CD14-positive monocyte (primary cell): ENCODE results near the gene FBN2. TPM values are rescaled to one million over a fixed set of nuclear protein-coding genes. Genes with fewer than 3 reads are reported as not detected.

Experiments
- DNase-seq, 3 donors: peaks; one replicate each; pipeline ENCODE4 v3.0.0-alpha.2; 2011 to 2022
- H2AFZ ChIP-seq: 2 replicates; pipeline ENCODE4 v1.6.0; 2012; ENCODE audit warnings: mild to moderate bottlenecking, low read depth, low read length, inconsistent platforms; ENCODE audit not compliant: insufficient read depth, poor library complexity, severe bottlenecking
- H3K27ac ChIP-seq, 2 donors: 1 replicate in 1 of 2; 2 replicates in 1 of 2; pipeline ENCODE4 v1.5.1; 2012 to 2013; ENCODE audit warnings: low read length in 2 of 2, control low read depth in 1 of 2, inconsistent platforms in 1 of 2, low read depth in 1 of 2, mild to moderate bottlenecking in 1 of 2
- H3K27me3 ChIP-seq, 2 donors: one replicate each; pipeline versions ENCODE4 v1.6.0 to v1.6.1; 2011 to 2013; ENCODE audit warnings: low read length in 2 of 2; ENCODE audit not compliant: control insufficient read depth in 2 of 2, insufficient read depth in 2 of 2
- H3K36me3 ChIP-seq, 2 donors: replicated peaks in 1 of 2; 1 replicate in 1 of 2; 2 replicates in 1 of 2; pipeline versions ENCODE4 v1.5.1 to v1.6.1; 2012 to 2013; ENCODE audit warnings: low read length in 2 of 2, control low read depth in 1 of 2, inconsistent platforms in 1 of 2, mild to moderate bottlenecking in 1 of 2; ENCODE audit not compliant: insufficient read depth in 2 of 2, control insufficient read depth in 1 of 2
- H3K4me1 ChIP-seq, 2 donors: 1 replicate in 1 of 2; 2 replicates in 1 of 2; pipeline versions ENCODE4 v1.5.1 to v1.6.1; 2012 to 2013; ENCODE audit warnings: low read length in 2 of 2, control low read depth in 1 of 2, inconsistent platforms in 1 of 2, mild to moderate bottlenecking in 1 of 2, moderate library complexity in 1 of 2; ENCODE audit not compliant: insufficient read depth in 2 of 2, control insufficient read depth in 1 of 2
- H3K4me2 ChIP-seq: replicated peaks from 2 replicates; pipeline ENCODE3; 2012; ENCODE audit warnings: low read length, moderate library complexity, mild to moderate bottlenecking; ENCODE audit not compliant: poor library complexity, severe bottlenecking; ENCODE audit errors: extremely low read depth
- H3K4me3 ChIP-seq, 3 experiments: fragments of 200-600 bp in 1 of 3; sonication (generic) in 1 of 3; replicated peaks in 1 of 3; 1 replicate in 2 of 3; 2 replicates in 1 of 3; pipeline ENCODE4 v1.5.1; 2011 to 2013; ENCODE audit warnings: low read length in 3 of 3, mild to moderate bottlenecking in 3 of 3, control low read depth in 2 of 3, low read depth in 2 of 3, inconsistent platforms in 1 of 3, moderate library complexity in 1 of 3
- H3K79me2 ChIP-seq: 2 replicates; pipeline ENCODE4 v1.6.0; 2012; ENCODE audit warnings: mild to moderate bottlenecking, control low read depth, inconsistent platforms, low read length, moderate library complexity; ENCODE audit not compliant: insufficient read depth
- H3K9ac ChIP-seq: 2 replicates; pipeline ENCODE4 v1.6.0; 2017; ENCODE audit warnings: low read length, mild to moderate bottlenecking; ENCODE audit not compliant: insufficient read depth, poor library complexity, severe bottlenecking
- H3K9me3 ChIP-seq, 2 donors: replicated peaks in 1 of 2; 1 replicate in 1 of 2; 2 replicates in 1 of 2; pipeline versions ENCODE4 v1.5.1 to v1.6.1; 2012 to 2013; ENCODE audit warnings: low read length in 2 of 2, control low read depth in 1 of 2; ENCODE audit not compliant: control insufficient read depth in 1 of 2, insufficient read depth in 1 of 2
- H4K20me1 ChIP-seq: 2 replicates; pipeline ENCODE4 v1.6.0; 2012; ENCODE audit warnings: mild to moderate bottlenecking, low read length, control low read depth, moderate library complexity; ENCODE audit not compliant: insufficient read depth
- H3K27ac Mint-ChIP-seq, 7 donors: one replicate each; pipeline ENCODE4 v1.8.0; 2020; ENCODE audit warnings: mild to moderate bottlenecking in 7 of 7, mixed read lengths in 7 of 7, moderate library complexity in 6 of 7, inconsistent platforms in 2 of 7
- H3K27me3 Mint-ChIP-seq, 3 donors: one replicate each; pipeline ENCODE4 v1.8.0; 2021 to 2022; ENCODE audit warnings: low read depth in 3 of 3, mild to moderate bottlenecking in 3 of 3, mixed read lengths in 3 of 3, moderate library complexity in 3 of 3, inconsistent platforms in 1 of 3
- H3K36me3 Mint-ChIP-seq, 2 donors: one replicate each; pipeline ENCODE4 v1.8.0; 2020; ENCODE audit warnings: mixed read lengths in 2 of 2, inconsistent platforms in 1 of 2, mild to moderate bottlenecking in 1 of 2
- H3K4me1 Mint-ChIP-seq: one replicate; pipeline ENCODE4 v1.8.0; 2020; ENCODE audit warnings: mild to moderate bottlenecking, mixed read lengths
- H3K4me3 Mint-ChIP-seq, 2 donors: one replicate each; pipeline ENCODE4 v1.8.0; 2020; ENCODE audit warnings: mild to moderate bottlenecking in 2 of 2, mixed read lengths in 2 of 2, moderate library complexity in 1 of 2
- H3K9me3 Mint-ChIP-seq, 7 donors: one replicate each; pipeline ENCODE4 v1.8.0; 2020 to 2022; ENCODE audit warnings: mixed read lengths in 7 of 7, mild to moderate bottlenecking in 6 of 7, moderate library complexity in 6 of 7, inconsistent platforms in 2 of 7
- CTCF ChIP-seq: fragments of 200-600 bp; IDR thresholded peaks from one replicate; pipeline ENCODE4 v1.8.0; 2022; ENCODE audit warnings: antibody characterized with exemption, mild to moderate bottlenecking
- WGBS: methylation state at CpG from one replicate; pipeline ENCODE4 v1.1.5; 2013; ENCODE audit warnings: missing lambda C conversion rate; ENCODE audit not compliant: insufficient coverage; 5-methylcytosine and 5-hydroxymethylcytosine counted together
- intact Hi-C, 2 donors: fragments of 100-400 bp; cut with micrococcal nuclease; formaldehyde crosslinking; loops; one replicate each; pipeline versions ENCODE4 v1.15.0 to v1.15.1; 2023
- polyA plus RNA-seq, 3 donors: library from polyadenylated mRNA; depleted of rRNA in 1 of 3; unstranded in 2 of 3; stranded (reverse) in 1 of 3; fragments of 300-500 nt in 2 of 3; fragments of >200 nt in 1 of 3; fragmentation: Illumina TruSeq in 2 of 3; gene quantifications; 1 replicate in 2 of 3; 2 replicates in 1 of 3; pipeline ENCODE4 v1.2.3, GENCODE V29; 2012 to 2021

FBN2 gene
- polyA plus RNA-seq, 3 donors: 0.85 to 19.3 (median 4.2) TPM

- H3K27me3 Mint-ChIP-seq: peaks cover 0 to 3% (median 2%) of the 10 kb centered on the region in 3 donors
- no peaks in the 10 kb centered on the region for H3K4me1 Mint-ChIP-seq
- no peaks in the 10 kb centered on the region for H3K27me3 ChIP-seq
- H3K4me3 Mint-ChIP-seq: no peak overlapping the region
- no peak overlapping the region for H3K27ac Mint-ChIP-seq
- no peak overlapping the region for H3K27ac ChIP-seq
- H3K4me3 ChIP-seq: no peak overlapping the region
- H3K36me3 Mint-ChIP-seq: no peaks in the 10 kb centered on the region
- no peak overlapping the region for H3K9ac ChIP-seq
- no CpG with 5 or more reads among the region's 2 CpGs for WGBS
- H3K9me3 ChIP-seq: peaks cover 0 to 3% of the 10 kb centered on the region in 2 donors
- H3K9me3 Mint-ChIP-seq: peaks cover 4 to 14% (median 6%) of the 10 kb centered on the region in 7 donors
- H3K4me2 ChIP-seq: no peak overlapping the region
- no peak for DNase-seq
- no peaks in the 10 kb centered on the region for H3K36me3 ChIP-seq
- no peaks in the 10 kb centered on the region for H3K79me2 ChIP-seq
- no peak for TF ChIP-seq CTCF
- intact Hi-C loops: no loop called here
- no peak overlapping the region for H2AFZ ChIP-seq
- H4K20me1 ChIP-seq: no peaks in the 10 kb centered on the region
- no peaks in the 10 kb centered on the region for H3K4me1 ChIP-seq
Measured at GRCh38 chr5:128237000-128237399, 301.0 kb downstream of the FBN2 start.

GRCh38 chr5:128236334-128236733 is 301.7 kb downstream of the FBN2 start:
- H3K27me3 Mint-ChIP-seq: peaks cover 0 to 2% (median 2%) of the 10 kb centered on the region in 3 donors
- TF ChIP-seq CTCF: no peak
- no CpG with 5 or more reads among the region's 7 CpGs for WGBS
- peaks cover 0 to 3% of the 10 kb centered on the region in 2 donors for H3K9me3 ChIP-seq
- no peaks in the 10 kb centered on the region for H3K36me3 Mint-ChIP-seq
- no peak overlapping the region for H3K27ac Mint-ChIP-seq
- H3K27ac ChIP-seq: no peak overlapping the region
- H3K4me3 Mint-ChIP-seq: no peak overlapping the region
- H3K27me3 ChIP-seq: no peaks in the 10 kb centered on the region
- no peaks in the 10 kb centered on the region for H3K36me3 ChIP-seq
- H3K9ac ChIP-seq: no peak overlapping the region
- H3K4me1 ChIP-seq: no peaks in the 10 kb centered on the region
- no peaks in the 10 kb centered on the region for H3K79me2 ChIP-seq
- H2AFZ ChIP-seq: no peak overlapping the region
- H3K9me3 Mint-ChIP-seq: peaks cover 3 to 13% (median 6%) of the 10 kb centered on the region in 7 donors
- intact Hi-C loops: no loop called here
- DNase-seq: no peak
- no peaks in the 10 kb centered on the region for H3K4me1 Mint-ChIP-seq
- no peaks in the 10 kb centered on the region for H4K20me1 ChIP-seq
- H3K4me3 ChIP-seq: no peak overlapping the region
- no peak overlapping the region for H3K4me2 ChIP-seq
